Upper lobe of left lung (tissue), 4 donors: ENCODE measurements around the gene SEC22A.

Experiments
- CTCF ChIP-seq, 6 experiments: fragments of 450-650 bp in 4 of 6; fragments of 200-600 bp in 2 of 6; sonication (generic) in 2 of 6; IDR thresholded peaks; one replicate each; pipeline ENCODE4 v1.5.1; 2016 to 2019; ENCODE audit warnings: antibody characterized with exemption in 6 of 6
- EP300 ChIP-seq, 4 donors: sonication (generic); formaldehyde crosslinking; IDR thresholded peaks; one replicate each; pipeline ENCODE4 v1.5.1; 2017; ENCODE audit warnings: antibody characterized with exemption in 4 of 4, control low read depth in 2 of 4

GRCh38 chr3:123297627-123297899 is 95.8 kb downstream of the SEC22A start:
- TF ChIP-seq CTCF (IDR thresholded peaks at IDR 0.05) (no peak), EP300 (IDR thresholded peaks at IDR 0.05) (no peak)
